GM19025 (cell line): ENCODE results near the gene ATM.
"Not testable (repeated sequence)": the region's sequence is repeated elsewhere in the genome, so short reads cannot be mapped to it uniquely, and the experiment has no call there.

Experiments
- ATAC-seq: cut with Tn5 transposase; IDR thresholded peaks from one replicate; pipeline ENCODE4 v1.9.1; 2021; ENCODE audit warnings: mild to moderate bottlenecking, low read depth, moderate library complexity; ENCODE audit not compliant: unreplicated experiment

Gene ATM

DNA sequence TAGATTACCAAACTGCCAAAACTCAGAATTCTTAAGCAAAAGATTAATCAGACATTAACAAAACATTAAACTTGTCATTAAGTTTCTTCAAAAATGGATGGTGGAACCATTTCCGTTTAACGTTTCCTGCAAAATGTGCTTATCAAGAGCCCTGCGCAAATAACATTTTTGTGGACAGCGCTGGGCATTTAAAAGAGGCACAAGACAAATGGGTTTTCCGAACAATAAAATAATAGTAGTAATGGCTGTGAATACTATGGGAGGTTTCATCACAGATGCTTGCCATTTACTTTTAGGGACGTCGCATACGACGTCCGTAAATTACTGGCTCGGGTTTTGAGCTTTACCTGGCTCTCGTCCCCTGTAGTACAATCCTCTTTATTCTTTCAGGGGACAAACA is 1.5 kb upstream of the ATM start:
- ATAC-seq = no peak

DNA sequence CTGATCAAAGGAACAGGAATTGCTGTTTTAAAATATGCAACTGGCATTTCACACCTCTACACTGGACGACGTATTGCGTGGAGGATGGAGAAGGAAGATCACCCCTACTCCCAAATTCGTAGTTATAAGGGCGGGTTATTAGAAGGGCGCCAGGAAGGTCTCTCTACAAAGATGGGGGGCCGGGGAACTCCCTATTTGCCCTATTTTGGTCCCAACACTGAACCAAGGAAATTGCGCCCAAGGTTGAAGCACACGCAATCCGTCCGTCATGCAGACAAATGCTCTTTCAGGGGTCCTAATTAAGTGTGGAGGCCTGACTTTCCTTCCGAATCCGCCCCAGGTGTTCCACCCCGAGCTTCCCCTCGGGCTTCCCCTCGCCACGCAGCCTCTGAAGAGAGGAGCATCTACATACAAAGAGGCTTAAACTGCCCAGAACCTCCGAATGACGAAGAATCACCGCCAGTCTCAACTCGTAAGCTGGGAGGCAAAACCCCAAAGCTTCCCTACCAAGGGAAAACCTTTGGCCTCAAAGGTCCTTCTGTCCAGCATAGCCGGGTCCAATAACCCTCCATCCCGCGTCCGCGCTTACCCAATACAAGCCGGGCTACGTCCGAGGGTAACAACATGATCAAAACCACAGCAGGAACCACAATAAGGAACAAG is 825 bp upstream of the ATM start:
- no peak for ATAC-seq

DNA sequence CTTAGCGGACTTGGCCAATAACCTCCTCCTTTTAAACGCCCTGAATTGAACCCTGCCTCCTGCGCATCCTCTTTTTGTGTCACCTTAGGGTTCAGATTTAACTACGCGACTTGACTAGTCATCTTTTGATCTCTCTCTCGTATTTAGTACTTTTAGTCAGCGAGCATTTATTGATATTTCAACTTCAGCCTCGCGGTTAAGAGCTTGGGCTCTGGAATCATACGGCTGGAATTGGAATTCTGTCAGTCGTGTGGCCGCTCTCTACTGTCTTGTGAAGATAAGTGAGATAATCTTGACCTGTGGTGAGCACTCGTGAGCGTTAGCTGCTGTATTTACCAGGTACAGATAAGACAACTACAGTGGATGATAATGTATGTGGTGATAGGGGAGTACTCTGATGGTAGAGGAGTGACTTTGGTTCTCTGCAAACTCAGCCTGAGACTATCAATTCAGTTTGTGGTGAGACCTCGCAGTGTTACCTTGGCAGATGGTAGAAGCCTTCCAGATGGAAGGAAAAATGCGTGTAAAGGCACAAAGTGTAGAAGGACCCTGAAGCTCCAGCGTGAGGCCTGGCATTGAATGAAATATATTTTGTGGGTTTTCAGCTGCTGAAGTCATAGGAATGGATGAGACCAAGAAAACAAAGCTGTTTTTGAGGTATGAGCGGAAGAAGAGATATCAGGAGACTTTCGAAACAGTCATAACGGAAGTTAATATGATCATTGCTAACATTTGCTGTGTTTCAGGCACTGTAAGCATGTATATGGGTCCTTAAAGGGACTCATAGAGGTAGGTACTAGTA is 682 bp downstream of the ATM start:
- ATAC-seq = peak; percentile 20

DNA sequence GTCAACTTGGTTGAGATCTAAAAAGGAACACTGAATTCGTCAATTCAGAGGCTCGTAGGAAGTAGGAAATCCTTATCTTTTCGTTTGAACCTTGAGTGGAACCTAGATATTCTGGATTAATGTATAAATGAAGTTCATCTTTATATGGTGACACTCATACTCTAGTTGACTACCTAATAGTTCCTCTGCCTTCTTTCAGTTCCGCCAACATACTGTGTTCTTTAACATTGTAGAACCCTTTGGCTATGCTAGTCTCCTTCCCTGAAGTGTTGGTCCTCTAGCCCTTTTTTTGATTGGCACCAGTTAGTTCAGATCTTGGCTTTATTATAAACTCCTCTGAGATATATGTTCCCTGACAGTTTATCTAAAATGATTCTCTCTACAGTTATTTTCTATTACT is 1.5 kb downstream of the ATM start:
- ATAC-seq = no peak

DNA sequence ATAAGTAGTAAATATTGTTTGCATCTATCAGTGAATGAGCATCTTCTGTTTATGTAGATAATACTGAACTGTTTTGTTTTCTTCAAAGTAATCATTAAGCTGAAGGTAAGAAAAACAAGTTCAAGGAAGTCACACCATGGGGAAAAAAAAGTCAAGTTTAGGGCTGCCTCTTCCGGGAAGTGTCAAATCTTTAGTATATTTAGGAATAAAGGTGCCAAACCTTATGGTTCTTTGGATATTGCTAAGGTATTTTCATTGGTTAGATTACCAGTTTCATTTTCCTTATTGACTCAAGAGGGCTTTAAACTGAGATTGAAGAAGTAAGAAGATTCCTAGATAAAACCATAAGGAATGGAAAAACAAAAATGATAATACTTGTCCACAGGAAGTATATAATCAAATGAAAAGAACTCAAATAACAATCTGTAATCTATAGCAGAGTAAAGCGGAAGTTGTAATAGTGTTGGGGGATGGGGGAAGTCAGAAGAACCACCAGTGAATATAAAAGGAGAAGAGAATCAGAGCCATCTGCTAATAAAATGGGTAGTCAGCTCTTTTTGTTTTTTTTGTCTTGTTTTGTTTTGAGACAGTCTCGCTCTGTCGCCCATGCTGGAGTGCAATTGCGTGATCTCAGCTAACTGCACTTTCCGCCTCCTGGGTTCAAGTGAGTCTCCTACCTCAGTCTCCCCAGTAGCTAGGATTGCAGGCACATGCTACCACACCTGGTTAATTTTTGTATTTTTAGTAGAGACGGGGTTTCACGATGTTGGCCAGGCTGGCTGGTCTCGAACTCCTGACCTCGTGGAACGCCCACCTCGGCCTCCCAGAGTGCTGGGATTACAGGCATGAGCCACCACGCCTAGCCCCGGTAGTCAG is 2.3 kb downstream of the ATM start:
- no peak for ATAC-seq

DNA sequence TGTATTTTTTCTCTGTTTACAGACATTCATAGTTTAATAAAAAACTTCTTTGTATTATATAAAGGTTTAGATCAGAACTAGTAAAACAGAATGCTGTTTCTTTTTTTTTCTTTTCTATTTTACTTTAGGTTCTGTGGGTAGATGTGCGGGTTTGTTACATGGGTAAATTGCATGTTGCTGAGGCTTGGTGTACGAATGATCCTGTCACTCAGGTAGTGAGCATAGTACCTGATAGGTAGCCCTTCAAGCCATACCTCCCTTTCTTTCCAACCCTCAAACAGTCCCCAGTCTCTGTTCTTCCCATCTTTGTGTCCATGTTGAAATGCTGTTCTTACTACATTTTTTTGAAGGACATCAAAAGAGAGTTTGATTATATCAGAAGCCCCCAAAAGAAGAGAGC is 3.2 kb downstream of the ATM start:
- no peak for ATAC-seq

DNA sequence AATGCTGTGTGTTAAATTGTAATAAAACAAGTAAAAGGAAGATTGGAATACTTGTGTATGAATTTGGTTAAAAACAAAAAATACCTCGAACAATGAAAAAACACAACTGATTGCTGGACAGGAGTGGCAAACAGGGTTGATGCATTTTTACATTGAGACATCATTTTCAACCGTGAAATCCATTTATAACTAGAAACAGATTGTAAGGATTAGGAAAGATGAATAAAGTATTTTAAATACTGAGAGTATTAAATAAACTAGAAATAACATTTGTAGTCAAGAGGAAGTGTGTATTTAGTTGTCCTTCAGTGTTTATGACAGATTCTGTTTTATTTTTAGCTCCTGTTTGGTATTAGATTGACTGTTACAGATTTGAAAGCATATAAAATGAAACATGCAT is 5.4 kb downstream of the ATM start:
- no peak for ATAC-seq

DNA sequence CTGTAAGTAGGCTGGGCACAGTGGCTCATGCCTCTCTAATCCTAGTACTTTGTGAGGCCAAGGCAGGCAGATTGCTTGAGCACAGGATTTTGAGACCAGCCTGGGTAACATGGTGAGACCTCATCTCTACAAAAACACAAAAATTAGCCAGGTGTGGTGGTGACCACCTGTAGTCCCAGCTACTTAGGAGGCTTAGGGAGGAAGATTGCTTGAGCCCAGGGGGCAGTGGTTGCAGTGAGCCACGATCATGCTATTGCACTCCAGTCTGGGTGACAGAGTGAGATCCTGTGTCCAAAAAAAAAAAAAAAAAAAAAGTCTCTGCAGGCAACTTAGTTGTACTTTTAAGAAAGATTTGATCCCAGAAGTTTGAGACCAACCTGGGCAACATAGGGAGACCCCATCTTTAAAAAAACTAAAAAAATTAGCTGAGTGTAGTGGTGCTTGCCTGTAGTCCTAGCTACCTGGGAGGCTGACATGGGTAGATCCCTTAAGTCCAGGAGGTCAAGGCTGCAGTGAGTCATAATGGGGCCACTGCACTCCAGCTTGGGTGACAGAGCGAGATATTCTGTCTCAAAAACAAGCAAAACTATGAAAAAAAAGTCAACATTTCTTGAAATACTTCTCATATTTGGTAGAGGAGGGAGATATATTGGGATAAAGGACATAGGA is 10.5 kb downstream of the ATM start:
- no peak for ATAC-seq

DNA sequence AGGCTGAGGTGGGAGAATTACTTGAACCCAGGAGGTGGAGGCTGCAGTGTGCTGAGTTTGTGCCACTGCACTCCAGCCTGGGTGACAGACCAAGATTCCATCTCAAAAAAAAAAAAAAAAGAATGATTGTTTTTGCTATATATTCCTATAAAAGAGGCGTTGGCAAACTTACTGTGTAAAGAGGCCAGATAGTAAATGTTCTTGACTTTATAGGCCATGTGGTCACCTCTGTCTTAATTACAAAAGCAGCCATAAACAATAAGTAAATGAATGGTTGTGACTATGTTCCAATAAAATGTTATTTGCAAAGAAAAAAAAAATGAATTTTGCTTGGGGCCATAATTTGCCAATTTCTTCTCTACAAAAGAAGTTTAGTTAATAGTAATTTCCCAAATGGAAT is 12.3 kb downstream of the ATM start:
- no peak for ATAC-seq

DNA sequence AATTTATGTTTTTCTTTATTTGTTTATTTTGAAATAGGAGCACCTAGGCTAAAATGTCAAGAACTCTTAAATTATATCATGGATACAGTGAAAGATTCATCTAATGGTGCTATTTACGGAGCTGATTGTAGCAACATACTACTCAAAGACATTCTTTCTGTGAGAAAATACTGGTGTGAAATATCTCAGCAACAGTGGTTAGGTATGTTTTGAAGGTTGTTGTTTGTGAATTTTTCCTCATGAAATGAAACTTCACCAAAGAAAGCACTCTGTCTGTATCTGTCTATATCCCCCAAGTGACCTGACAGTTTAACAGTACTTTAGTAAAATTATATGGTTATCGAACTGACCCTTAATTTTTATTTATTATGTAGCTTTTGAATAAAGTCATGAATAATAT is 12.8 kb downstream of the ATM start:
- no peak for ATAC-seq

DNA sequence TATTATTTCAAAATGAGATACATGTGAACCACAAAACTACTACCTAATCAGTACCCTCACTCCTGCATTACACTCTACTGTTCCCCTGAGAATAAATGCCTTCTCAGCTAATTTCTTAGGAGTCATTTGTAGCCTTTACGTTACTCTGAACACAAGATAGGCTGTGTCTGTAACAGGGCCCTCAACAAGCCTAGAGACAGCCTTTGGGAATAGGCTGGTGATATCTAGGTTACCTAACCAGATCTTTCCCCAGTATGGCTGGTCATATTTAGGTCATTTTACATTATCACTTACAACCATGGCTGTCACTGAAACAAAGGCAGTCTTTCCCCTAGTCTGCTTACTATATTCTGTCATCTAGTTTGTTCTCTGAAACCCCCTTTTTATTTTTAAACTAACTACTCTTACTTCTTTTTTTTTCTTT is 14.2 kb downstream of the ATM start:
- peak; percentile 51 for ATAC-seq

DNA sequence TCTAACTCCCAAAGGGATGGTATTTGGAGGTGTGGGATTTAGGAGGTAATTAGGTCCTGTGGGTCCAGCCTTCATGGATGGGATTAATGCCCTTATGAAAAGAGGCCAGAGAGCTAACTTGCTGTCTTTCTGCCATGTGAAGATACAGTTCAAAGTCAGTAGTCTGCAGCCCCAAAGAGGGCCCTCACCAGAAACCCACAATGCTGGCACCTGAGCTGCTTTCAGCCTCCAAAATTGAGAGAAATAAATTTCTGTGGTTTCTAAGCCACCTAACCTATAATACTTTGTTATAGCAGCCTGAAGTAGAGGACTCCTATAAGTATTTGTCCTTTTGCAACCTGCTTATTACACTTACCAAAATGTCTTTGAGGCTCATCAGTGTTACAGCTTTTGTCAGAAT is 16.2 kb downstream of the ATM start:
- no peak for ATAC-seq

DNA sequence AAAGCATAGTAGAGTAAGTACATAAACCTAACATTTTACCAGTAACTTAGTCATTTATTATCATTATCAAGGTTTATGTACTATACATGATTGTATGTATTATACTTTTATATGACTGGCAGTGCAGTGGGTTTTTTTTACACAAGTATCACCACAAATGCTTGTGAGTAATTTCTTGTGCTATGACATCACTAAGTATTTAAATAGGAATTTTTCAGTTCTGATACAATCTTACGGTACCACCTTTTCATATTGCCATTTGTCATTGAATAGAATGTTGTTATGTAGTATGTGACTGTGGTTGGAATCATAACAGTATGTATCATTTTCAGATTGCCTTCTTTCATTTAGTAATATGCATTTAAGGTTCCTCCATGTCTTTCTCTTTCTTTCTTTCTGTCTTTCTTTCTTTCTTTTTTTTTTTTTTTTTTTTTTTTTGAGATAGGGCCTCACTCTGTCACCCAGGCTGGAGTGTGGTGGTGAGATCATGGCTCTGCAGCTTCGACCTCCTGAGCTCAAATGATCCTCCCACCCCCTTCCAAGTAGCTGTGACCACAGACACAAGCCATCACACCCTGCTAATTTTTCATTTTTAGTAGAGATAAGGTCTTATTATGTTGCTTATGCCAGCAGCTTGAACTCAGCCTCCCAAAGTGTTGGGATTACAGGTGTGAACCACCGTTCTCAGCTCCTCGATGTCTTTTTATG is 18.6 kb downstream of the ATM start:
- no peak for ATAC-seq

DNA sequence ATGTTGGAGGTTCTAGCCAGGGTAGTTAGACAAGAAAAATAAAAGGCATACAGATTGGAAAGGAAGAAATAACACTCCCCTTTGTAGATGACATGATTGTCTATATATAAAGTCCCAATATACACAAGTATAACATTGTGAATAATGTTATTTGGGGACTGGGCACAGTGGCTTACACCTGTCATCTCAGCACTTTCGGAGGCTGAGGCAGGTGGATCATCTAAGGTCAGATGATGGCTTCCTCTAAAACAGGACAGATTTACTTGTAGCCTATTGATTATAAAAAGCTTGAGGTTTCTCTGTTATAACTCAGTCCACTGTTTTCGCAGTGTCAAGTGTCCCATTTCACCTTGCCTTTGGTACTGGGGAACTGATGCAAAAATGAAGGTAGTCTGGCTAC is 19.6 kb downstream of the ATM start:
- no peak for ATAC-seq

DNA sequence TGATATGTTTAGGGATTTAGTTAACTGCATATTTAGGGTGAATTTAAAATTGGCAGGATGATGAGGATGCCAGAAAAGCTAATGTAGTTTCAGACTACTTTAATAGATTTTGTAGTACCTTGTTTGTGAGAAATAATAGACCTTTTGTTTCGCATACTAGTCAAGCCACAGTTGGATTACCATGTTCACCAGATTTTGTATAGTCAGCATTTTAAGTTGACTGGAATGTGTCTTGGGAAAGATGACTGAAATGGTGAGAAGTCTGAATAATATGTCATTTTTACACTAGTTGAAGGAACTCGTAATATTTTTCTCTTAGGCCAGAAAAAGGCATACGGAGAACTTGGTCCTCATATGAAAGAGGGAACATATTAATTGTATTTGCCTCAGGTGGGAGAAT is 23.4 kb downstream of the ATM start:
- no peak for ATAC-seq

DNA sequence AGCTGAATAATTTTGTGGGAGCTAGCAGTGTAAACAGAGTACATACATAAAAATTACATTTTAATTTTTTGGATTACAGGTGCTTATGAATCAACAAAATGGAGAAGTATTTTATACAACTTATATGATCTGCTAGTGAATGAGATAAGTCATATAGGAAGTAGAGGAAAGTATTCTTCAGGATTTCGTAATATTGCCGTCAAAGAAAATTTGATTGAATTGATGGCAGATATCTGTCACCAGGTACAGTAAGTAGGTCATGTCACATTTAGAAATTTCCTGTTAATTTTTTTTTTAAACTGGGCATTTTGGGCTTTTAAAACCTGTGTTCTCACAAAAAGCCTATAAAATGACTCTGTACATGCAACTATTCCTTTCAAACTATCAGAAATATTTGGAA is 24.0 kb downstream of the ATM start:
- no peak for ATAC-seq

DNA sequence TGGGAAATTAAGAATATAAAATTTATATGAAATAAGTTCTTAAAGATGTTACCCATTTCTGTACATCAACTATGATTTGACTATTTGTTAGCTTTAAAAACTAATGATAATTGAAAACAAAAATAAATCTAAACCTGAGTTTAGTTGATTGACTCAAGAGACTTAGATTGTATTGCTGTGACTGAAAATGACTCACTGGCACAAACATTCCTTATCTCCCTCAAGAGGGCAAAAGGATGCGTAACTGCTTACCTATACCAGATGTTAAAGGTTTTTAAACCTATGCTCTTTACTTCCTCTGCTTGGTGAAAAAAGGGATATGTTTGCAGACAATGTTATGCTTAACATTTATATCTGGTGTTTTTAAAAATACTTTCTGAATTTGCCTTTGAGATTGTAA is 30.3 kb downstream of the ATM start:
- no peak for ATAC-seq

DNA sequence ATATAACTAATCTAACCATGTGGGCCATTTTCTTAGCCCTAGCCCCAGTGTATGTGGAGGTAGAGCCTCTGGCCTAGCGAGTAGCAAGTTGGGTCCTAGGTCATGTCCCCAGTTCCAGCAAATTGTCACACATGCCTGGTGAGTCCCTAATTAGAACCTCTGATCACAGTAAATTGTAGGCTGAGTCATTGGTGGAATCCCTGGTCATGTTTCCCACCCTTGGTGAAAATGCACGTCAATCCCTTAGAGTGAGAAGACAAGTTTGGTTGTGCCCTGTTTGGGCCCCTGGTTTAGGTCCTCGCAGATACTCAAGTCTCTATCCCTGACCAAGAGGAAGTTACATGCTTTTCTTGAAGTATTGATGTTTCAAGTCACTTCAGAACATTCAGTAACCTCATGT is 46.7 kb downstream of the ATM start:
- ATAC-seq = no peak

DNA sequence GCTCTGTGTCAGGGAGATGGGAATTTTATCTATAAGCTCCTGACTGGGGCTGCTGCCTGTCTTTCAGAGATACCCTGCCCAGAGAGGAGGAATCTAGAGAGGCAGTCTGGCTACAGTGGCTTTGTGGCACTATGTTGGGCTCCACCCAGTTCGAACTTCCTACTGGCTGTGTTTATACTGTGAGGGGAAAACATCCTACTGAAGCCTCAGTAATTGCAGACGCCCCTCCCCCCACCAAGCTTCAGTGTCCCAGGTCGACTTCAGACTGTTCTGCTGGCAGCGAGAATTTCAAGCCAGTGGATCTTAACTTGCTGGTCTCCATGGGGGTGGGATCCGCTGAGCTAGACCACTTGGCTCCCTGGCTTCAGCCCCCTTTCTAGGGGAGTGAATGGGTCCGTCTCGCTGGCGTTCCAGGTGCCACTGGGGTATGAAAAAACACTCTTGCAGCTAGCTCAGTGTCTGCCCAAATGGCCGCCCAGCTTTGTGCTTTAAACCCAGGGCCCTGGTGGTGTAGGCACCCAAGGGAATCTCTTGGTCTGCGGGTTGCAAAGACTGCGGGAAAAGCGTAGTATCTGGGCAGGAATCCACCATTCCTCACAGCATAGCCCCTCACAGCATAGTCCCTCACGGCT is 54.2 kb downstream of the ATM start:
- not testable (repeated sequence) for ATAC-seq

DNA sequence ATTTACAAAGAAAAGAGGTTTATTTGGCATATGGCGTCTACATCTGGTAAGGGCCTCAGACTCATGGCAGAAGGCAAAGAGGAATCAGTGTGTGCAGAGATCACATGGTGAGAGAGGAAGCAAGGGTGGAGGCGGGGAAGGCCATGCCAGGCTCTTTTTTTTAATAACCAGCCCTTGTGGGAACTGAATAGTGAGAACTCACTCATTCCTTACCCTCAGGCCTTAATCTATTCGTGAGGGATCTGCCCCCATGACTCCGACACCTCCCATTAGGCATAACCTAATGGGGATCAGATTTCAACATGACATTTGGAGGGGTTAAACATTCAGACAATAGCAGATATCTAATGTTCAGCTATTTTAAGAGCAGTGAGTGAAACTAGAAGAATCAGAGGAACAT is 55.7 kb downstream of the ATM start:
- ATAC-seq = no peak
